K562 (cell line): ENCODE results near the gene ZW10. TPM values are rescaled to one million over a fixed set of nuclear protein-coding genes. Genes with fewer than 3 reads are reported as not detected.
A peak's percentile ranks its signal among the peaks of the same experiment; 100 is the strongest.

ENCODE experiments used
- BHLHE40 ChIP-seq: IDR thresholded peaks from 2 replicates; pipeline ENCODE4 v1.6.1; 2011; ENCODE audit warnings: low read length, improper control_type of control experiment
- FOXK2 ChIP-seq, 2 experiments: fragments of 450-650 bp; IDR thresholded peaks in 1 of 2; conservative IDR thresholded peaks in 1 of 2; 2 replicates each; pipeline ENCODE4 v1.6.1; 2016; ENCODE audit warnings: low read depth in 2 of 2, mild to moderate bottlenecking in 1 of 2
- LARP7 ChIP-seq: fragments of 450-650 bp; IDR thresholded peaks from 2 replicates; pipeline ENCODE4 v1.6.1; 2016
- MXD1 ChIP-seq: fragments of 250-450 bp; sonication (Bioruptor Pico); IDR thresholded peaks from 2 replicates; pipeline ENCODE4 v1.8.0; 2021; ENCODE audit warnings: borderline replicate concordance, mild to moderate bottlenecking, moderate library complexity; ENCODE audit not compliant: poor library complexity, severe bottlenecking
- MYC ChIP-seq, 2 experiments: fragments of 250-450 bp in 1 of 2; sonication (Bioruptor Pico) in 1 of 2; IDR thresholded peaks; 2 replicates each; pipeline versions ENCODE4 v1.5.1 to v1.6.1; 2012 to 2021; ENCODE audit warnings: low read depth in 2 of 2, borderline replicate concordance in 1 of 2, improper control_type of control experiment in 1 of 2, low read length in 1 of 2, mild to moderate bottlenecking in 1 of 2, moderate library complexity in 1 of 2
- POLR2AphosphoS5 ChIP-seq: IDR thresholded peaks from 2 replicates; pipeline ENCODE4 v1.6.1; 2011; ENCODE audit warnings: mild to moderate bottlenecking, low read depth, low read length, moderate library complexity; ENCODE audit not compliant: control insufficient read depth, insufficient read depth
- ZBTB40 ChIP-seq, 2 experiments: fragments of 450-650 bp in 1 of 2; sonication (generic) in 1 of 2; formaldehyde crosslinking in 1 of 2; IDR thresholded peaks; 2 replicates each; pipeline versions ENCODE4 v1.7.1 to v1.9.0; 2016 to 2022; ENCODE audit warnings: inconsistent platforms in 1 of 2, mild to moderate bottlenecking in 1 of 2, missing genetic modification reagents in 1 of 2
- ZNF212 ChIP-seq: fragments of 450-650 bp; formaldehyde crosslinking; IDR thresholded peaks from 2 replicates; pipeline ENCODE4 v1.4.0; 2020; ENCODE audit warnings: mild to moderate bottlenecking
- polyA plus RNA-seq, 8 experiments: library from polyadenylated mRNA; depleted of rRNA in 4 of 8; stranded (reverse) in 5 of 8; unstranded in 3 of 8; fragments of >200 nt; fragmentation: Nextera tagmentation in 2 of 8; fragmentation: Illumina TruSeq in 1 of 8; extraction: Ambion mirVana in 2 of 8; extraction: Trizol in 1 of 8; gene quantifications; 2 replicates each; pipeline versions ENCODE4 v1.2.1 to v1.2.3, GENCODE V29; 2011 to 2014; ENCODE audit warnings: inconsistent platforms in 1 of 8, missing spikeins in 1 of 8
- total RNA-seq, 7 experiments: library from RNA; depleted of rRNA in 6 of 7; stranded (reverse); fragments of >200 nt in 6 of 7; fragmentation: Illumina TruSeq in 2 of 7; extraction: Trizol in 2 of 7; gene quantifications; 2 replicates each; pipeline versions ENCODE4 v1.2.1 to v1.2.3, GENCODE V29; 2011 to 2021; ENCODE audit warnings: low replicate concordance in 1 of 7

ZW10 gene
- total and polyA plus RNA-seq, 9 of the 15 experiments (the other 6 are each of a cell fraction or from before 2014, with no cell fraction given), result 9.4 to 37.7 (median 25.0) TPM

GRCh38 chr11:113690619-113691569 lies 82.6 kb downstream of the ZW10 start (continued):
- TF ChIP-seq ZBTB40 (IDR thresholded peaks at IDR 0.05) (no peak), ZBTB40 (CRISPR knock-in tag; IDR thresholded peaks at IDR 0.05) (no peak), LARP7 (no peak), MYC (IDR thresholded peaks at IDR 0.05; ENCODE audit: low read depth, low read length) (peak; percentile 86), MYC (CRISPR knock-in tag; IDR thresholded peaks at IDR 0.05; ENCODE audit: borderline replicate concordance, low read depth) (peak; percentile 47; the same call in 1 of the 2 replicates), ZNF212 (no peak), POLR2AphosphoS5 (no peak), FOXK2 (conservative IDR thresholded peaks at IDR 0.05 in 1 of 2, IDR thresholded peaks at IDR 0.05 in 1 of 2; ENCODE audit: low read depth in 2 of 2) (no peak), MXD1 (CRISPR knock-in tag) (no peak), BHLHE40 (peak; percentile 6; the same call in 1 of the 2 replicates)
